SU-DHL-6 (cell line): ENCODE data around the gene MAPKAPK2.

Experiments used
- H2AFZ ChIP-seq: fragments of 200-600 bp; sonication (generic); 2 replicates; pipeline ENCODE4 v1.6.1; 2014; ENCODE audit warnings: low read depth, mild to moderate bottlenecking, moderate library complexity, mixed read lengths, antibody characterized with exemption, low read length; ENCODE audit not compliant: severe bottlenecking
- H3F3A ChIP-seq: fragments of 200-600 bp; shearing (Covaris generic); 2 replicates; pipeline ENCODE4 v1.6.0; 2016; ENCODE audit warnings: antibody characterized with exemption, mild to moderate bottlenecking; ENCODE audit not compliant: insufficient read depth
- H3K27ac ChIP-seq: fragments of 200-600 bp; sonication (generic); 2 replicates; pipeline ENCODE4 v1.5.1; 2016; ENCODE audit warnings: low read depth, mild to moderate bottlenecking, low read length, moderate library complexity, mixed read lengths
- H3K27me3 ChIP-seq: fragments of 200-600 bp; sonication (generic), shearing (Covaris generic); 2 replicates; pipeline ENCODE4 v1.6.0; 2014; ENCODE audit warnings: mild to moderate bottlenecking, low read length
- H3K36me3 ChIP-seq: fragments of 200-600 bp; sonication (generic); 2 replicates; pipeline ENCODE4 v1.6.1; 2014; ENCODE audit warnings: mild to moderate bottlenecking, low read length, mixed read lengths
- H3K4me2 ChIP-seq: fragments of 300-600, 200-600 bp; shearing (Covaris generic), sonication (generic); 2 replicates; pipeline ENCODE4 v1.6.0; 2014; ENCODE audit warnings: low read length, low read depth, mild to moderate bottlenecking; ENCODE audit not compliant: poor library complexity, severe bottlenecking
- H3K4me3 ChIP-seq: fragments of 200-600 bp; sonication (generic); 2 replicates; pipeline ENCODE4 v1.5.1; 2014; ENCODE audit warnings: antibody characterized with exemption, low read length, mild to moderate bottlenecking, mixed read lengths; ENCODE audit not compliant: insufficient read depth, poor library complexity, severe bottlenecking
- H3K79me2 ChIP-seq: fragments of 200-600 bp; sonication (generic); 2 replicates; pipeline ENCODE4 v1.6.1; 2014; ENCODE audit warnings: mild to moderate bottlenecking, low read length, moderate library complexity; ENCODE audit not compliant: insufficient read depth
- H3K9ac ChIP-seq: fragments of 200-600 bp; sonication (generic); 2 replicates; pipeline ENCODE4 v1.7.0; 2014; ENCODE audit warnings: mild to moderate bottlenecking, low read length
- H3K9me2 ChIP-seq: fragments of 200-600 bp; sonication (generic); replicated peaks from 2 replicates; pipeline ENCODE4 v1.6.1; 2014; ENCODE audit warnings: low read length; ENCODE audit not compliant: insufficient read depth
- H3K9me3 ChIP-seq: fragments of 200-600 bp; sonication (generic); 2 replicates; pipeline ENCODE4 v1.6.1; 2014; ENCODE audit warnings: low read length, mixed read lengths; ENCODE audit not compliant: insufficient read depth
- H4K20me1 ChIP-seq: fragments of 200-600 bp; sonication (generic); 2 replicates; pipeline ENCODE4 v1.6.1; 2014; ENCODE audit warnings: low read depth, mild to moderate bottlenecking, antibody characterized with exemption, low read length, moderate library complexity, mixed read lengths
- EZH2phosphoT487 ChIP-seq: fragments of 200-600 bp; sonication (generic), shearing (Covaris generic); conservative IDR thresholded peaks from 2 replicates; pipeline ENCODE4 v1.6.1; 2018; ENCODE audit warnings: mild to moderate bottlenecking, antibody characterized with exemption, low read length, moderate library complexity, mixed read lengths
- TF ChIP-seq, protein P1 (sequence below): fragments of 200-600 bp; sonication (generic); IDR thresholded peaks from one replicate; pipeline ENCODE4 v1.5.1; 2017; ENCODE audit warnings: antibody characterized with exemption, mild to moderate bottlenecking, low read length, moderate library complexity; ENCODE audit not compliant: insufficient read depth, poor library complexity, severe bottlenecking

The MAPKAPK2 gene

DNA sequence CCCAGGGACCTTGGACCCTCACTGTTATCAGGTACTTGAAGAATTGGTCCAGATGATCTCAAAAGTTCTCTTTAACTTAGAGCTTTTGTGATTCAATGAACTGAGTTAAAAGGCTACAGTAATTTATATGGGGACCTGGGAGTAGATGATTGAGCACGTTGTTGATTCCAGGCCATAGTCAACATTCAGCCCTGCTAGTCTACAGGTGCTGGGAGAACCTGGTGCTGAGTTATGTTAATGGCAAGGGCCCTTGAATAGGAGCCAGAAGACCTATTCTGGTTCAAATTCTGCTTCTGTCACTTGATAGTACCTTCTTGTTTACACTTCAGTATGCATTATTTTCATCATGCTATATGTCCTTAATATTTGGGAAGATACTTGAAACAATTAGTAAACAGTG is 38.2 kb upstream of the MAPKAPK2 start:
- Histone ChIP-seq H2AFZ (no peak overlapping the region), H3K79me2 (no peaks in the 10 kb centered on the region), H3K4me3 (no peak overlapping the region), H3K4me2 (no peak overlapping the region), H3K27me3 (no peaks in the 10 kb centered on the region), H3K36me3 (no peaks in the 10 kb centered on the region), H3F3A (no peaks in the 10 kb centered on the region), H3K9ac (no peak overlapping the region), H3K9me2 (no peaks in the 10 kb centered on the region), H3K9me3 (no peaks in the 10 kb centered on the region), H3K27ac (no peak overlapping the region), H4K20me1 (no peaks in the 10 kb centered on the region)
- TF ChIP-seq, protein P1, sequence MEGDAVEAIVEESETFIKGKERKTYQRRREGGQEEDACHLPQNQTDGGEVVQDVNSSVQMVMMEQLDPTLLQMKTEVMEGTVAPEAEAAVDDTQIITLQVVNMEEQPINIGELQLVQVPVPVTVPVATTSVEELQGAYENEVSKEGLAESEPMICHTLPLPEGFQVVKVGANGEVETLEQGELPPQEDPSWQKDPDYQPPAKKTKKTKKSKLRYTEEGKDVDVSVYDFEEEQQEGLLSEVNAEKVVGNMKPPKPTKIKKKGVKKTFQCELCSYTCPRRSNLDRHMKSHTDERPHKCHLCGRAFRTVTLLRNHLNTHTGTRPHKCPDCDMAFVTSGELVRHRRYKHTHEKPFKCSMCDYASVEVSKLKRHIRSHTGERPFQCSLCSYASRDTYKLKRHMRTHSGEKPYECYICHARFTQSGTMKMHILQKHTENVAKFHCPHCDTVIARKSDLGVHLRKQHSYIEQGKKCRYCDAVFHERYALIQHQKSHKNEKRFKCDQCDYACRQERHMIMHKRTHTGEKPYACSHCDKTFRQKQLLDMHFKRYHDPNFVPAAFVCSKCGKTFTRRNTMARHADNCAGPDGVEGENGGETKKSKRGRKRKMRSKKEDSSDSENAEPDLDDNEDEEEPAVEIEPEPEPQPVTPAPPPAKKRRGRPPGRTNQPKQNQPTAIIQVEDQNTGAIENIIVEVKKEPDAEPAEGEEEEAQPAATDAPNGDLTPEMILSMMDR: no peak

- no peak for TF ChIP-seq EZH2phosphoT487
- TF ChIP-seq, protein P1: no peak
- Histone ChIP-seq H2AFZ (no peak overlapping the region), H3F3A (no peaks in the 10 kb centered on the region), H3K36me3 (no peaks in the 10 kb centered on the region), H3K9me3 (no peaks in the 10 kb centered on the region), H3K27ac (no peak overlapping the region), H3K79me2 (no peaks in the 10 kb centered on the region), H3K27me3 (no peaks in the 10 kb centered on the region), H3K4me3 (no peak overlapping the region), H3K9me2 (no peaks in the 10 kb centered on the region), H3K4me2 (no peak overlapping the region), H4K20me1 (no peaks in the 10 kb centered on the region), H3K9ac (no peak overlapping the region)
Measured at GRCh38 chr1:206647224-206647623, 37.5 kb upstream of the MAPKAPK2 start.

GRCh38 chr1:206649261-206649921 is 35.3 kb upstream of the MAPKAPK2 start:
- Histone ChIP-seq H2AFZ (no peak overlapping the region), H3K9me2 (no peaks in the 10 kb centered on the region), H3K9me3 (no peaks in the 10 kb centered on the region), H3K27ac (no peak overlapping the region), H4K20me1 (no peaks in the 10 kb centered on the region), H3K9ac (no peak overlapping the region), H3K4me3 (no peak overlapping the region), H3F3A (no peaks in the 10 kb centered on the region), H3K79me2 (no peaks in the 10 kb centered on the region), H3K27me3 (no peaks in the 10 kb centered on the region), H3K36me3 (no peaks in the 10 kb centered on the region), H3K4me2 (no peak overlapping the region)
- TF ChIP-seq, protein P1: no peak
- TF ChIP-seq EZH2phosphoT487: no peak
